OCI-LY7 (cell line): ENCODE measurements around the gene SUPT3H. TPM values are rescaled to one million over a fixed set of nuclear protein-coding genes. Genes with fewer than 3 reads are reported as not detected.

ENCODE experiments used
- BruUV-seq: library from RNA; stranded (reverse); fragments of 400-500 nt; replicated peaks from 2 replicates; lab custom pipeline; 2021; lab: Mats Ljungman, UMichigan
- CTCF ChIA-PET: fragments of 300-600 bp; sonication (Branson Sonifier 250); formaldehyde crosslinking; loops from one replicate; lab custom pipeline; 2022; ENCODE audit warnings: antibody characterized with exemption; ENCODE audit not compliant: unreplicated experiment; lab: Charles Lee
- POLR2A ChIA-PET: fragments of 300-600 bp; sonication (Branson Sonifier 250); formaldehyde crosslinking; loops from one replicate; lab custom pipeline; 2022; ENCODE audit warnings: antibody characterized with exemption; lab: Charles Lee
- DNase-seq: peaks from one replicate; pipeline ENCODE4 v3.0.0-alpha.2; 2015; ENCODE audit warnings: low spot score
- H2AFZ ChIP-seq: fragments of 200-600 bp; sonication (generic), shearing (Covaris generic); 2 replicates; pipeline ENCODE4 v1.6.1; 2014; ENCODE audit warnings: mild to moderate bottlenecking, antibody characterized with exemption, low read length, moderate library complexity
- H3K27ac ChIP-seq: fragments of 200-600 bp; sonication (generic); 2 replicates; pipeline ENCODE4 v1.5.1; 2014; ENCODE audit warnings: mixed run types, low read depth, mild to moderate bottlenecking, moderate library complexity, low read length, inconsistent platforms; ENCODE audit not compliant: poor library complexity, severe bottlenecking
- H3K36me3 ChIP-seq: fragments of 200-600 bp; sonication (generic); 2 replicates; pipeline ENCODE4 v1.6.1; 2014; ENCODE audit warnings: mild to moderate bottlenecking, antibody characterized with exemption, low read length, moderate library complexity, mixed read lengths; ENCODE audit not compliant: insufficient read depth
- H3K4me1 ChIP-seq: fragments of 200-600 bp; sonication (generic); 2 replicates; pipeline ENCODE4 v1.5.1; 2014; ENCODE audit warnings: mild to moderate bottlenecking, low read length; ENCODE audit not compliant: insufficient read depth, poor library complexity, severe bottlenecking
- H3K4me2 ChIP-seq: fragments of 200-600 bp; sonication (generic); 2 replicates; pipeline ENCODE4 v1.6.1; 2014; ENCODE audit warnings: mild to moderate bottlenecking, low read length
- H3K4me3 ChIP-seq: fragments of 200-600 bp; sonication (generic); 2 replicates; pipeline ENCODE4 v1.5.1; 2014; ENCODE audit warnings: mild to moderate bottlenecking, low read depth, low read length; ENCODE audit not compliant: poor library complexity, severe bottlenecking
- H3K79me2 ChIP-seq: fragments of 200-600 bp; sonication (generic); 2 replicates; pipeline ENCODE4 v1.6.1; 2016; ENCODE audit warnings: low read depth, mild to moderate bottlenecking, low read length, moderate library complexity, mixed read lengths; ENCODE audit not compliant: insufficient read depth
- H3K9me2 ChIP-seq: fragments of 200-600 bp; sonication (generic); 2 replicates; pipeline ENCODE4 v1.6.1; 2016; ENCODE audit warnings: mild to moderate bottlenecking, low read length, mixed read lengths; ENCODE audit not compliant: insufficient read depth
- H3K9me3 ChIP-seq: fragments of 200-600 bp; sonication (generic); 2 replicates; pipeline ENCODE4 v1.6.1; 2014; ENCODE audit warnings: mild to moderate bottlenecking, mixed run types, low read length, mixed read lengths
- H4K20me1 ChIP-seq: fragments of 200-600 bp; sonication (generic); 2 replicates; pipeline ENCODE4 v1.6.1; 2014; ENCODE audit warnings: mild to moderate bottlenecking, antibody characterized with exemption, low read length, moderate library complexity, mixed read lengths; ENCODE audit not compliant: insufficient read depth
- CTCF ChIP-seq: fragments of 200-600 bp; sonication (generic); conservative IDR thresholded peaks from 2 replicates; pipeline ENCODE4 v1.5.1; 2014; ENCODE audit warnings: mild to moderate bottlenecking, antibody characterized with exemption, low read length, moderate library complexity, mixed read lengths
- EZH2phosphoT487 ChIP-seq: fragments of 200-600 bp; sonication (generic); IDR thresholded peaks from 2 replicates; pipeline ENCODE4 v1.6.1; 2018; ENCODE audit warnings: low read depth, borderline replicate concordance, mild to moderate bottlenecking, mixed run types, antibody characterized with exemption, low read length, moderate library complexity, mixed read lengths
- intact Hi-C: fragments of 100-400 bp; cut with micrococcal nuclease; formaldehyde crosslinking; loops from one replicate; pipeline ENCODE4 v1.10.0; 2022; ENCODE audit not compliant: unreplicated experiment
- total RNA-seq, 2 experiments: library from RNA; depleted of rRNA in 1 of 2; stranded (reverse); fragments of >200 nt in 1 of 2; shearing (Covaris generic) in 1 of 2; gene quantifications; 2 replicates each; pipeline ENCODE4 v1.2.3, GENCODE V29; 2014 to 2022

Gene SUPT3H
- total RNA-seq, 2 experiments from 2014 or later, result 1.1 to 7.1 TPM

- Histone ChIP-seq H3K79me2 (no peaks in the 10 kb centered on the region), H3K4me3 (no peak overlapping the region), H2AFZ (no peak overlapping the region), H3K27ac (no peak overlapping the region), H3K9me2 (no peaks in the 10 kb centered on the region), H3K4me2 (no peak overlapping the region), H3K9me3 (no peaks in the 10 kb centered on the region), H4K20me1 (no peaks in the 10 kb centered on the region), H3K4me1 (no peaks in the 10 kb centered on the region), H3K36me3 (no peaks in the 10 kb centered on the region)
- intact Hi-C loops, result no loop called here
- ChIA-PET CTCF (no interaction called here), POLR2A (no interaction called here)
- no peak for TF ChIP-seq CTCF
- TF ChIP-seq EZH2phosphoT487, result no peak
- DNase-seq, result no peak
- no TSS peak for BruUV-seq
These were observed 164.8 kb downstream of the SUPT3H start for GRCh38 chr6:45212976-45213375.

GRCh38 chr6:45209762-45210161, 168.0 kb downstream of the SUPT3H start:
- no peak overlapping the region for H3K4me3 ChIP-seq
- no TSS peak for BruUV-seq
- intact Hi-C loops, result no loop called here

More at GRCh38 chr6:45209762-45210161, 168.0 kb downstream of the SUPT3H start:
- H3K9me2 ChIP-seq, result no peaks in the 10 kb centered on the region
- ChIA-PET POLR2A (no interaction called here), CTCF (no interaction called here)
- H3K4me2 ChIP-seq, result no peak overlapping the region
- no peak overlapping the region for H2AFZ ChIP-seq
- TF ChIP-seq CTCF (no peak), EZH2phosphoT487 (no peak)
- DNase-seq, result no peak
- H3K9me3 ChIP-seq, result no peaks in the 10 kb centered on the region
- no peaks in the 10 kb centered on the region for H3K4me1 ChIP-seq
- H3K27ac ChIP-seq, result no peak overlapping the region
- H3K36me3 ChIP-seq, result no peaks in the 10 kb centered on the region
- H4K20me1 ChIP-seq, result no peaks in the 10 kb centered on the region
- H3K79me2 ChIP-seq, result no peaks in the 10 kb centered on the region
